H9 (cell line): ENCODE data around the gene FAM53B. TPM values are rescaled to one million over a fixed set of nuclear protein-coding genes. Genes with fewer than 3 reads are reported as not detected.
A peak's percentile ranks its signal among the peaks of the same experiment; 100 is the strongest.

Experiments
- DNase-seq: peaks from one replicate; pipeline ENCODE4 v3.0.0-alpha.2; 2017
- H2AFZ ChIP-seq: one replicate; pipeline ENCODE4 v1.6.1; 2013; ENCODE audit warnings: mild to moderate bottlenecking, low read length, control low read depth, moderate library complexity
- H2AK5ac ChIP-seq: 2 replicates; pipeline ENCODE4 v1.6.1; 2013; ENCODE audit warnings: low read length, control low read depth, mixed read lengths; ENCODE audit not compliant: insufficient read length
- H2BK120ac ChIP-seq: one replicate; pipeline ENCODE4 v1.6.1; 2013; ENCODE audit warnings: low read depth, mild to moderate bottlenecking, low read length, control low read depth, inconsistent platforms; ENCODE audit not compliant: poor library complexity, severe bottlenecking
- H2BK12ac ChIP-seq: 2 replicates; pipeline ENCODE4 v1.6.1; 2013; ENCODE audit warnings: low read length, control low read depth, mixed read lengths, low read depth; ENCODE audit not compliant: insufficient read length
- H2BK15ac ChIP-seq: 2 replicates; pipeline ENCODE4 v1.6.1; 2013; ENCODE audit warnings: low read depth, low read length, control low read depth
- H2BK20ac ChIP-seq: one replicate; pipeline ENCODE4 v1.6.1; 2013; ENCODE audit warnings: low read depth, mild to moderate bottlenecking, low read length, control low read depth, inconsistent platforms; ENCODE audit not compliant: poor library complexity, severe bottlenecking
- H2BK5ac ChIP-seq: 2 replicates; pipeline ENCODE4 v1.6.1; 2013; ENCODE audit warnings: low read length, control low read depth, mixed read lengths; ENCODE audit not compliant: insufficient read length
- H3K14ac ChIP-seq: 2 replicates; pipeline ENCODE4 v1.6.1; 2013; ENCODE audit warnings: low read length, control low read depth; ENCODE audit not compliant: insufficient read depth
- H3K18ac ChIP-seq: 2 replicates; pipeline ENCODE4 v1.6.1; 2013; ENCODE audit warnings: low read depth, mild to moderate bottlenecking, mixed read lengths, low read length, control low read depth; ENCODE audit not compliant: insufficient read length
- H3K23ac ChIP-seq: 2 replicates; pipeline ENCODE4 v1.6.1; 2013; ENCODE audit warnings: low read length, control low read depth, mixed read lengths, low read depth; ENCODE audit not compliant: insufficient read length
- H3K23me2 ChIP-seq: 2 replicates; pipeline ENCODE4 v1.6.1; 2013; ENCODE audit warnings: low read depth, mild to moderate bottlenecking, mixed read lengths, low read length, control low read depth; ENCODE audit not compliant: insufficient read length, poor library complexity, severe bottlenecking
- H3K27ac ChIP-seq: 2 replicates; pipeline ENCODE4 v1.5.1; 2013; ENCODE audit warnings: low read length, control low read depth, mixed read lengths, low read depth; ENCODE audit not compliant: insufficient read length
- H3K27me3 ChIP-seq: 2 replicates; pipeline ENCODE4 v1.6.1; 2013; ENCODE audit warnings: low read length, control low read depth, inconsistent platforms; ENCODE audit not compliant: insufficient read depth
- H3K4ac ChIP-seq: 2 replicates; pipeline ENCODE4 v1.6.1; 2013; ENCODE audit warnings: low read depth, mild to moderate bottlenecking, control low read depth, inconsistent platforms, low read length, moderate library complexity
- H3K4me1 ChIP-seq: 2 replicates; pipeline ENCODE4 v1.6.1; 2013; ENCODE audit warnings: low read length, control low read depth, inconsistent platforms; ENCODE audit not compliant: insufficient read depth
- H3K4me2 ChIP-seq: 2 replicates; pipeline ENCODE4 v1.6.1; 2013; ENCODE audit warnings: low read length, control low read depth, mixed read lengths; ENCODE audit not compliant: insufficient read length, insufficient read depth
- H3K56ac ChIP-seq: 2 replicates; pipeline ENCODE4 v1.6.1; 2013; ENCODE audit warnings: low read depth, mild to moderate bottlenecking, mixed read lengths, low read length, control low read depth; ENCODE audit not compliant: insufficient read length
- H3K79me1 ChIP-seq: 2 replicates; pipeline ENCODE4 v1.6.1; 2013; ENCODE audit warnings: low read depth, mild to moderate bottlenecking, moderate library complexity, low read length, control low read depth, inconsistent platforms; ENCODE audit not compliant: insufficient read depth, poor library complexity, severe bottlenecking
- H3K79me2 ChIP-seq: 2 replicates; pipeline ENCODE4 v1.6.1; 2013; ENCODE audit warnings: low read length, control low read depth, inconsistent platforms; ENCODE audit not compliant: insufficient read depth
- H3K9ac ChIP-seq: 2 replicates; pipeline ENCODE4 v1.6.1; 2013; ENCODE audit warnings: low read length, control low read depth, mixed read lengths; ENCODE audit not compliant: insufficient read length; ENCODE audit errors: extremely low read depth
- H3K9me3 ChIP-seq: one replicate; pipeline ENCODE4 v1.6.1; 2013; ENCODE audit warnings: low read depth, low read length, inconsistent platforms; ENCODE audit not compliant: control insufficient read depth
- H3T11ph ChIP-seq: one replicate; pipeline ENCODE4 v1.6.1; 2013; ENCODE audit warnings: mild to moderate bottlenecking, low read length, control low read depth, inconsistent platforms
- H4K20me1 ChIP-seq: one replicate; pipeline ENCODE4 v1.6.1; 2013; ENCODE audit not compliant: control insufficient read depth, insufficient read length, insufficient read depth
- H4K5ac ChIP-seq: 2 replicates; pipeline ENCODE4 v1.6.1; 2013; ENCODE audit warnings: low read depth, mild to moderate bottlenecking, mixed read lengths, low read length, control low read depth; ENCODE audit not compliant: insufficient read length
- H4K8ac ChIP-seq: replicated peaks from 2 replicates; pipeline ENCODE4 v1.6.1; 2013; ENCODE audit warnings: low read length, control low read depth, mixed read lengths, low read depth; ENCODE audit not compliant: insufficient read length
- H4K91ac ChIP-seq: 2 replicates; pipeline ENCODE4 v1.6.1; 2013; ENCODE audit warnings: low read depth, mild to moderate bottlenecking, moderate library complexity, mixed read lengths, low read length, control low read depth; ENCODE audit not compliant: insufficient read length
- H3K27ac Mint-ChIP-seq, 3 experiments: 2 replicates in 2 of 3; 3 replicates in 1 of 3; pipeline ENCODE4 v1.8.0; 2020 to 2021; ENCODE audit warnings: mixed read lengths in 3 of 3, mild to moderate bottlenecking in 1 of 3, moderate library complexity in 1 of 3
- H3K27me3 Mint-ChIP-seq: 2 replicates; pipeline ENCODE4 v1.8.0; 2021; ENCODE audit warnings: low read depth, mild to moderate bottlenecking, moderate library complexity, mixed read lengths
- H3K36me3 Mint-ChIP-seq, 3 experiments: 2 replicates in 2 of 3; 3 replicates in 1 of 3; pipeline ENCODE4 v1.8.0; 2020 to 2021; ENCODE audit warnings: low read depth in 3 of 3, mixed read lengths in 3 of 3; ENCODE audit not compliant: insufficient read depth in 1 of 3
- H3K4me1 Mint-ChIP-seq, 2 experiments: 2 replicates each; pipeline ENCODE4 v1.8.0; 2020; ENCODE audit warnings: mixed read lengths in 2 of 2
- H3K4me3 Mint-ChIP-seq, 2 experiments: 2 replicates in 1 of 2; 3 replicates in 1 of 2; pipeline ENCODE4 v1.8.0; 2020 to 2021; ENCODE audit warnings: mild to moderate bottlenecking in 2 of 2, mixed read lengths in 2 of 2, moderate library complexity in 1 of 2
- H3K9me3 Mint-ChIP-seq, 2 experiments: 2 replicates in 1 of 2; 3 replicates in 1 of 2; pipeline ENCODE4 v1.8.0; 2020; ENCODE audit warnings: mild to moderate bottlenecking in 2 of 2, mixed read lengths in 2 of 2, moderate library complexity in 1 of 2
- CTCF ChIP-seq: fragments of 200-600 bp; sonication (generic); conservative IDR thresholded peaks from 3 replicates; pipeline ENCODE4 v1.8.0; 2021; ENCODE audit warnings: antibody characterized with exemption, mild to moderate bottlenecking
- WGBS: extraction: QIAGEN DNeasy Blood & Tissue Kit; methylation state at CpG from one replicate; pipeline ENCODE4 v1.1.7; 2013; ENCODE audit warnings: missing lambda C conversion rate, low lambda C conversion rate, mixed read lengths; ENCODE audit not compliant: insufficient read length; ENCODE audit errors: extremely low coverage; 5-methylcytosine and 5-hydroxymethylcytosine counted together
- total RNA-seq: library from RNA; stranded (reverse); gene quantifications from 2 replicates; pipeline ENCODE4 v1.2.1, GENCODE V29; 2021

Gene FAM53B
- total RNA-seq, 1 experiment from 2014 or later, result 11.5 TPM

GRCh38 chr10:124616836-124617130 is 127.4 kb downstream of the FAM53B start:
- Histone ChIP-seq H3K23ac (no peak overlapping the region), H3K4me1 (peaks cover 2% of the 10 kb centered on the region; the same call in 1 of the 2 replicates), H4K8ac (no peak overlapping the region), H2AK5ac (no peak overlapping the region), H2BK20ac (no peak overlapping the region), H3K79me1 (no peaks in the 10 kb centered on the region), H3K27me3 (no peaks in the 10 kb centered on the region), H2AFZ (no peak overlapping the region), H3K56ac (no peak overlapping the region), H3K23me2 (no peaks in the 10 kb centered on the region), H2BK5ac (no peak overlapping the region), H3K18ac (no peak overlapping the region), H3K9ac (no peak overlapping the region), H4K5ac (no peak overlapping the region), H3K4ac (no peak overlapping the region), H3K27ac (no peak overlapping the region), H3K9me3 (no peaks in the 10 kb centered on the region), H2BK120ac (no peak overlapping the region), H4K91ac (no peak overlapping the region), H3T11ph (no peak overlapping the region), H2BK12ac (no peak overlapping the region), H3K4me2 (no peak overlapping the region), H2BK15ac (no peak overlapping the region), H3K79me2 (no peaks in the 10 kb centered on the region), H3K14ac (no peak overlapping the region), H4K20me1 (no peaks in the 10 kb centered on the region)
- WGBS, result no CpG with 5 or more reads among the region's 4 CpGs
- Mint-ChIP-seq H3K36me3 (0 out of 7 replicates have a peak, but pooled peaks cover 0 to 2% (median 0%) of the 10 kb centered on the region in 3 experiments), H3K27me3 (no peaks in the 10 kb centered on the region), H3K4me3 (no peak overlapping the region), H3K27ac (peak overlapping the region in 1 of 3 experiments; percentile 47; a peak in 2 of 7 replicates), H3K9me3 (no peaks in the 10 kb centered on the region), H3K4me1 (peaks cover 7 to 18% of the 10 kb centered on the region in 2 experiments)
- TF ChIP-seq CTCF, result no peak
- no peak for DNase-seq
